C4-2B (cell line): ENCODE data around the gene LHFPL2.

Source experiments
- ZFX ChIP-seq: fragments of 450-650 bp; IDR thresholded peaks from 2 replicates; pipeline ENCODE4 v1.6.1; 2017
- TF ChIP-seq, protein P1 (sequence below): fragments of 450-650 bp; conservative IDR thresholded peaks from 2 replicates; pipeline ENCODE4 v1.5.1; 2017; ENCODE audit warnings: mild to moderate bottlenecking

- TF ChIP-seq, protein P1, sequence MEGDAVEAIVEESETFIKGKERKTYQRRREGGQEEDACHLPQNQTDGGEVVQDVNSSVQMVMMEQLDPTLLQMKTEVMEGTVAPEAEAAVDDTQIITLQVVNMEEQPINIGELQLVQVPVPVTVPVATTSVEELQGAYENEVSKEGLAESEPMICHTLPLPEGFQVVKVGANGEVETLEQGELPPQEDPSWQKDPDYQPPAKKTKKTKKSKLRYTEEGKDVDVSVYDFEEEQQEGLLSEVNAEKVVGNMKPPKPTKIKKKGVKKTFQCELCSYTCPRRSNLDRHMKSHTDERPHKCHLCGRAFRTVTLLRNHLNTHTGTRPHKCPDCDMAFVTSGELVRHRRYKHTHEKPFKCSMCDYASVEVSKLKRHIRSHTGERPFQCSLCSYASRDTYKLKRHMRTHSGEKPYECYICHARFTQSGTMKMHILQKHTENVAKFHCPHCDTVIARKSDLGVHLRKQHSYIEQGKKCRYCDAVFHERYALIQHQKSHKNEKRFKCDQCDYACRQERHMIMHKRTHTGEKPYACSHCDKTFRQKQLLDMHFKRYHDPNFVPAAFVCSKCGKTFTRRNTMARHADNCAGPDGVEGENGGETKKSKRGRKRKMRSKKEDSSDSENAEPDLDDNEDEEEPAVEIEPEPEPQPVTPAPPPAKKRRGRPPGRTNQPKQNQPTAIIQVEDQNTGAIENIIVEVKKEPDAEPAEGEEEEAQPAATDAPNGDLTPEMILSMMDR: no peak
- no peak for TF ChIP-seq ZFX
Observed at GRCh38 chr5:78543292-78543691, 105.3 kb downstream of the LHFPL2 start.
